GM18951 (cell line): ENCODE measurements around the gene TMEM263.

Experiments
- POLR2A ChIP-seq: IDR thresholded peaks from 4 replicates; pipeline ENCODE4 v1.6.1; 2011; ENCODE audit warnings: mild to moderate bottlenecking; ENCODE audit not compliant: insufficient read length, insufficient read depth; ENCODE audit errors: extremely low read depth
- in situ Hi-C: fragments of 300-500 bp; cut with MboI; formaldehyde crosslinking; loops from one replicate; pipeline ENCODE4 v1.12.0; 2022; ENCODE audit warnings: low sequenced_read_pairs, mixed read lengths, inconsistent platforms; ENCODE audit not compliant: unreplicated experiment

TMEM263 gene

DNA sequence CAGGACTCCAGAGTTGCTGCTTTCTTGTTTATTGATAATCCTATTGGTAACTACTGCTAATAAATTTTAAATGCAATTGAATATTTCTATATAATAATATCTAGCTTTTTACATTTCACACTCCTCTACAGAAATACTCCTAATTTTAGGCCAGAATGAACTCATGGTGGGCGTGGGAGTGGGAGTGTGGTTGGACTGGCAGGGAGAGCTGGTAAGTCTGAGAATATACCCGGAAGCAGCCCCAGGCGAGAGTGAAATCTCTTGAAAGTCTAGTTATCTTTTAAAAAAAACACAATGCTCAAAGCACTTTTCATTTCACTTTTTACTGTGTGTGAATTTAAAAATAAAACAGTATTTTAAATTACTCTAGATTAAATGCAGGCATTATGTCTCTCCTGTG is 4.7 kb downstream of the TMEM263 start:
- in situ Hi-C loops: no loop called here
- TF ChIP-seq POLR2A: no peak

DNA sequence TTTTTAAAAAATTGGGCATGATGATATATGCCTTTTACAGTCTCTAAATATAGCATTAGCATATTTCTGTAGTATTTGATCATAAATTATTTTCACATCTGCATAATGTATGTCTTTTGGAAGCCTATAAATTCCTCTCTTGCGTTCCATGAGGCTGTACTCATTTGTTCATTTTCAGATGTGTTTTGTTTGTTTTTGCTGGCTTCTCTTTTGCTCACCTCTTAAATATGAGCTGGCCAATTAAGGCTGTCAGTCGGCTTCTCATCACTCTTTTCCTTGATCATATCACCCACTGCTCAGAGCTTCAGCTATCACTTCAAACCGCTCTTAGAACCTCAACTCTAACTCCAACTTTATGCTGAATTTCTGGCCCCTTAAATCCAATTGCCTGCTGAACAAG is 6.6 kb downstream of the TMEM263 start:
- TF ChIP-seq POLR2A: no peak
- in situ Hi-C loops: no loop called here

GRCh38 chr12:106964526-106964925 is 8.8 kb downstream of the TMEM263 start:
- in situ Hi-C loops: no loop called here

DNA sequence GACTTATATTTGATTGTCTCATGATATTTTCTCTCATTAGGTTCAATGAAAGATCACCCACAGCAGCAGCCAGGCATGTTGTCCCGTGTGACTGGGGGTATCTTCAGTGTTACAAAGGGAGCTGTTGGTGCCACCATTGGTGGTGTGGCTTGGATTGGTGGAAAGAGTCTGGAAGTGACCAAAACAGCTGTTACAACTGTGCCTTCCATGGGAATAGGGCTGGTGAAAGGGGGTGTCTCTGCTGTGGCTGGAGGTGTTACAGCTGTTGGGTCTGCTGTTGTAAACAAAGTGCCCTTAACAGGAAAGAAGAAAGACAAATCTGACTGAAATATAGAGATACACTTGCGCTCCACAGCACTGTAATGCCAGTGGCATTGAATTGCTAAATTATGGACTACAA is 15.4 kb downstream of the TMEM263 start:
- TF ChIP-seq POLR2A: no peak
- in situ Hi-C loops: no loop called here

More at GRCh38 chr12:106964526-106964925, 8.8 kb downstream of the TMEM263 start:
- TF ChIP-seq POLR2A: no peak

- TF ChIP-seq POLR2A: no peak
- in situ Hi-C loops: no loop called here
These were observed 17.8 kb downstream of the TMEM263 start for GRCh38 chr12:106973545-106973944.

GRCh38 chr12:106974511-106974910 is 18.8 kb downstream of the TMEM263 start:
- in situ Hi-C loops: no loop called here
- no peak for TF ChIP-seq POLR2A

DNA sequence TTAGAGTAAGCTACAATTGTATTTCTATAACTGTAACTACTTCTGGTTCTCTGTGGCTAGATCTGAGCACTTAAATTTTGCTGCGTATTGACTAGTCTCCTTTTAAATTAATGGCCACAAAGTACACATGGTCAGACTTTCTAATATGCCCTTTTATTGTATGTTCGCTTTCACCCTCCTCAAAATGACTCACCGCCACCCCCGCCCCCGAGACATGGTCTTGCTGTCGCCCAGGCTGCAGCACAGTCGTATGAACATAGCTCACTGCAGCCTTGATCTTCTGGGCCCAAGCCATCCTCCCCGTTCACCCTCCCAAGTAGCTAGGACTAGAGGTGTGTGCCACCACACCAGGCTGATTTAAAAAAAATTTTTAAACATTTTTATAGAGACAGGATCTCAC is 19.4 kb downstream of the TMEM263 start:
- in situ Hi-C loops: no loop called here
- TF ChIP-seq POLR2A: no peak

GRCh38 chr12:106975993-106976658 is 20.4 kb downstream of the TMEM263 start:
- in situ Hi-C loops: no loop called here
- TF ChIP-seq POLR2A: no peak

- in situ Hi-C loops: no loop called here
These were observed 21.0 kb downstream of the TMEM263 start for GRCh38 chr12:106976668-106977067.

GRCh38 chr12:106978035-106978800 is 22.5 kb downstream of the TMEM263 start:
- no peak for TF ChIP-seq POLR2A

More at GRCh38 chr12:106976668-106977067, 21.0 kb downstream of the TMEM263 start:
- no peak for TF ChIP-seq POLR2A

DNA sequence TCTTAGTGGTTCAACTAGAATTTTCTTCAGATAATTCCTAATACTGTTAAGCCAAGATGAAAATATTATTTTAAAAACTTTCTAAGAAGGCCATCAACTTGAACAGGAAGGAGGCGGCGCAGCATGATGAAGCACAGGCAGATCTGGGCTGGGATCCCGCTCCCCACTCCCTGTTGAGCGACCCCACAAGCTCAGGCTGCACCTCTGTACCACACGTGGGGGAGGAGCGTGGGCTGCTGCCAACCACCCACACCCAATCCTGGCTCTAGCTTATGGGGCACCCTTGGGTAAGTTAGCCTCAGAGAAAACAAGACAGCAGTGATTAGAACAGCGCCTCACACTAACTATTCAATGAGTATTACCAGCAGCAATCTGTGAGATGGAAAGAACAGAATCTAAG is 25.2 kb downstream of the TMEM263 start:
- in situ Hi-C loops: no loop called here
- no peak for TF ChIP-seq POLR2A

More at GRCh38 chr12:106978035-106978800, 22.5 kb downstream of the TMEM263 start:
- in situ Hi-C loops: no loop called here

GRCh38 chr12:106981788-106982187 is 26.1 kb downstream of the TMEM263 start:
- TF ChIP-seq POLR2A: no peak
- in situ Hi-C loops: no loop called here

DNA sequence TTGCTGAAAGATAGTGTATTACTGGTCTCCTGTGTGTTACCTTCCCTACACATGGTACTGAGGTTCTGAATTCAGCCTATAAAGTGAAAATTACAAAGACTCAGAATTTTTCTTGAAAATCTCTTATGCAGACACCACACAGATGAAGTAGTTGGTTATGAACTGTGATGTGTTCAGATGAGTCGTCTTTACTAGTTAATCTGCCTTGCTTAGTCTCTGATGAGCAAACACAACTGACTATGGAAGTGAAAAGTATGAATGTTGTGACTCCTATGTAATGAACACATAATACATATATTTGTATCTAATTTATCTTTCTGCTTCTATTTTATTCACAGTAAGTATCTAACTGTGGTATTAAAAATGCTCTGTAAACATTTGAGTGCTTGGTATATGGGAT is 26.5 kb downstream of the TMEM263 start:
- no peak for TF ChIP-seq POLR2A
- in situ Hi-C loops: no loop called here

- no peak for TF ChIP-seq POLR2A
- in situ Hi-C loops: no loop called here
These were observed 29.0 kb downstream of the TMEM263 start for GRCh38 chr12:106984588-106985137.
